Breast epithelium (tissue), 3 donors: ENCODE data around the gene PLOD1.

ENCODE experiments used
- POLR2A ChIP-seq: fragments of 450-650 bp; IDR thresholded peaks from one replicate; pipeline ENCODE4 v1.6.1; 2016; ENCODE audit warnings: antibody characterized with exemption, mild to moderate bottlenecking, moderate library complexity
- POLR2AphosphoS5 ChIP-seq, 3 donors: sonication (generic); formaldehyde crosslinking; IDR thresholded peaks; one replicate each; pipeline ENCODE4 v1.6.1; 2017; ENCODE audit warnings: antibody characterized with exemption in 3 of 3

DNA sequence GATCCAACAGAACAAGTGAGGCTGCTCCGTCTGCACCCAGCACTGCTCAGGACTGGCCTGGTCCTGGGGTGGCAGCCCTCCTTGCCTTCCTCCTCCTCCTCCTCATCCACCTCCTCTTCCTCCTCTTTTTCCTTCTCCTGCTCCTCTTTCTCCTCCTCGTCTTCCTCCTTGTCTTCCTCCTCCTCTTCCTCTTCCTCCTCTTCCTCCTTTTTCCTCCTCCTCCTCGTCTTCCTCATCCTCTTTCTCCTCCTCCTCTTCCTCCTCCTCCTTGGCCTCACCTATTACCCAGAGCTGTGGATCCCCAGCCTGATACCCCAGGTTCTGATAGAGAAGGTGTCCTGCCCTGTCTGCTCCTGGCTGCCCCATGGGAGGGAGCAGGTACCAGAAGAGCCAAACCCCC, 29.1 kb downstream of the PLOD1 start:
- TF ChIP-seq POLR2AphosphoS5 (IDR thresholded peaks at IDR 0.05) = no peak
- no peak for TF ChIP-seq POLR2A
